Calu3 (cell line): Measurements from ENCODE around the gene CMTM8. TPM values are rescaled to one million over a fixed set of nuclear protein-coding genes. Genes with fewer than 3 reads are reported as not detected.

Source experiments
- BruUV-seq: library from RNA; stranded (reverse); fragments of 400-500 nt; replicated peaks from 2 replicates; lab custom pipeline; 2021; lab: Mats Ljungman, UMichigan
- CTCF ChIA-PET: fragments of 300-600 bp; sonication (Branson Sonifier 250); formaldehyde crosslinking; loops from one replicate; lab custom pipeline; 2022; ENCODE audit warnings: antibody characterized with exemption; lab: Charles Lee
- DNase-seq: peaks from one replicate; pipeline ENCODE4 v3.0.0; 2022
- H3K27ac Mint-ChIP-seq: one replicate; pipeline ENCODE4 v1.8.0; 2022; ENCODE audit warnings: mixed read lengths; ENCODE audit not compliant: unreplicated experiment
- H3K27me3 Mint-ChIP-seq: one replicate; pipeline ENCODE4 v1.8.0; 2022; ENCODE audit warnings: mixed read lengths; ENCODE audit not compliant: unreplicated experiment
- H3K36me3 Mint-ChIP-seq: one replicate; pipeline ENCODE4 v1.8.0; 2022; ENCODE audit warnings: mild to moderate bottlenecking, moderate library complexity, mixed read lengths; ENCODE audit not compliant: insufficient read depth, unreplicated experiment
- H3K4me1 Mint-ChIP-seq: one replicate; pipeline ENCODE4 v1.8.0; 2022; ENCODE audit warnings: mild to moderate bottlenecking, low read depth, mixed read lengths; ENCODE audit not compliant: unreplicated experiment
- H3K4me3 Mint-ChIP-seq: one replicate; pipeline ENCODE4 v1.8.0; 2022; ENCODE audit warnings: mild to moderate bottlenecking, low read depth, moderate library complexity, mixed read lengths; ENCODE audit not compliant: unreplicated experiment
- H3K9me3 Mint-ChIP-seq: one replicate; pipeline ENCODE4 v1.8.0; 2022; ENCODE audit warnings: low read depth, mixed read lengths; ENCODE audit not compliant: unreplicated experiment
- CTCF ChIP-seq: fragments of 200-600 bp; IDR thresholded peaks from one replicate; pipeline ENCODE4 v1.8.0; 2022; ENCODE audit warnings: antibody characterized with exemption; ENCODE audit not compliant: unreplicated experiment
- intact Hi-C: fragments of 100-400 bp; cut with micrococcal nuclease; formaldehyde crosslinking; loops from one replicate; pipeline ENCODE4 v1.10.0; 2022; ENCODE audit not compliant: unreplicated experiment
- total RNA-seq: library from RNA; stranded (reverse); gene quantifications from 2 replicates; pipeline ENCODE4 v1.2.3, GENCODE V29; 2022

Gene CMTM8
- total RNA-seq, 1 experiment from 2014 or later, result 19.0 TPM

- H3K27ac Mint-ChIP-seq, result no peak overlapping the region
- H3K4me1 Mint-ChIP-seq, result no peaks in the 10 kb centered on the region
- intact Hi-C loops, result no loop called here
- BruUV-seq, result no TSS peak
- CTCF ChIA-PET, result no interaction called here
- no peak for TF ChIP-seq CTCF
- no peaks in the 10 kb centered on the region for H3K9me3 Mint-ChIP-seq
- no peaks in the 10 kb centered on the region for H3K27me3 Mint-ChIP-seq
- DNase-seq, result no peak
- no peak overlapping the region for H3K4me3 Mint-ChIP-seq
- H3K36me3 Mint-ChIP-seq, result no peaks in the 10 kb centered on the region
Observed at GRCh38 chr3:32301426-32301825, 62.9 kb downstream of the CMTM8 start.

GRCh38 chr3:32302601-32303398 is 64.3 kb downstream of the CMTM8 start:
- H3K27me3 Mint-ChIP-seq, result no peaks in the 10 kb centered on the region
- no TSS peak for BruUV-seq
- no peak for DNase-seq
- CTCF ChIA-PET, result no interaction called here
- TF ChIP-seq CTCF, result no peak
- no peaks in the 10 kb centered on the region for H3K36me3 Mint-ChIP-seq
- H3K4me1 Mint-ChIP-seq, result peaks cover 9% of the 10 kb centered on the region
- intact Hi-C loops, result no loop called here
- H3K9me3 Mint-ChIP-seq, result no peaks in the 10 kb centered on the region
- no peak overlapping the region for H3K27ac Mint-ChIP-seq
- H3K4me3 Mint-ChIP-seq, result no peak overlapping the region

- DNase-seq, result no peak
- CTCF ChIA-PET, result interaction anchor here (0.7 kb wide), 1 partner anchor 21 kb away, joined by 5 read pairs; no protein-coding TSS in a partner anchor
- Mint-ChIP-seq H3K9me3 (no peaks in the 10 kb centered on the region), H3K27me3 (no peaks in the 10 kb centered on the region), H3K27ac (no peak overlapping the region), H3K36me3 (no peaks in the 10 kb centered on the region), H3K4me3 (no peak overlapping the region), H3K4me1 (peaks cover 9% of the 10 kb centered on the region)
- TF ChIP-seq CTCF, result no peak
- BruUV-seq, result no TSS peak
- intact Hi-C loops, result no loop called here
Observed at GRCh38 chr3:32303399-32303747, 64.9 kb downstream of the CMTM8 start.

GRCh38 chr3:32303977-32304881 is 65.7 kb downstream of the CMTM8 start:
- BruUV-seq, result no TSS peak
- Mint-ChIP-seq H3K27ac (no peak overlapping the region), H3K36me3 (no peaks in the 10 kb centered on the region), H3K27me3 (no peaks in the 10 kb centered on the region), H3K9me3 (no peaks in the 10 kb centered on the region), H3K4me1 (peaks cover 9% of the 10 kb centered on the region), H3K4me3 (no peak overlapping the region)
- intact Hi-C loops, result no loop called here
- DNase-seq, result no peak
- CTCF ChIA-PET, result interaction anchor here (0.6 to 0.7 kb wide), 2 partner anchors 20 to 77 kb away, joined by 3 to 5 read pairs; no protein-coding TSS in a partner anchor
- no peak for TF ChIP-seq CTCF
